Effector CD8-positive, alpha-beta T cell (primary cell): ENCODE data around the gene GNB2.
A peak's percentile ranks its signal among the peaks of the same experiment; 100 is the strongest.

Source experiments
- DNase-seq: peaks from one replicate; lab custom pipeline; 2025; lab: John Stamatoyannopoulos, UW
- total RNA-seq, 4 experiments: gene quantifications; one replicate each; lab custom pipeline; 2026; lab: John Stamatoyannopoulos, UW

Gene GNB2
- total RNA-seq: 96.0 to 121 (median 101) reads per million in 4 experiments

DNA sequence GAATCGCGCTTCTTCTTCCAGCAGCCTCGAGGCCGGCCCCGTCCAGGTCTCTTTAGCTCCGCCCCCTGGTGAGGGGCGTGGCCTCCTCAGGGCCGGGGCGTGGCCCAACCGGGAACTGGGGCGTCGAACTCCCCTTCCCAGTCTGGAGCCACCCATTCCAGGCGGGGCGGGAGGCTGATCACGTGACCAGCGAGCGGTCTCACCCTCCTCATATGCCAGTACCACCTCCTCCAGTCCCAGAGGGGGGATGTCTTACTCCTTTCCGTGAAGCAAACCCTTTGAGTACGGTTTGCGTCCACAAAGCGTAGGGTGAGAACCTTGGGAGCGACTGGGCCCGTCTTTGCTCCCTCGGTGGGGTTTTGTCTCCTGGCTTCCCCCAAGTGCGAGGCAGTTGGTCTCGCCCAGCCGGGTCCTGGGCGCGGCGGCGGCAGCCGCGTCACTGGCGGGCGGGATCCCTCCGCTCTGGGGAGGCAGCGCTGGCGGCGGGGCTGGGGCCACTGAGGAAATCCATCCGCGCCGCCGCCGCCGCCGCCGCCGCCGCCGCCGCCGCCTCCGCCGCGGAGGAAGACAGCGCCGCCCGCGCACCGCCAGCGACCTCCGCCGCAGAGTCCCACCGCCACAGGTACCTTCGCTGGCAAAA is at the start of gene GNB2:
GNB2 (plus strand) TSS at position 439 of the 640 bp plus-strand sequence. CDS start 2,526 bp downstream, outside the sequence.
- DNase-seq: peak; percentile 97

DNA sequence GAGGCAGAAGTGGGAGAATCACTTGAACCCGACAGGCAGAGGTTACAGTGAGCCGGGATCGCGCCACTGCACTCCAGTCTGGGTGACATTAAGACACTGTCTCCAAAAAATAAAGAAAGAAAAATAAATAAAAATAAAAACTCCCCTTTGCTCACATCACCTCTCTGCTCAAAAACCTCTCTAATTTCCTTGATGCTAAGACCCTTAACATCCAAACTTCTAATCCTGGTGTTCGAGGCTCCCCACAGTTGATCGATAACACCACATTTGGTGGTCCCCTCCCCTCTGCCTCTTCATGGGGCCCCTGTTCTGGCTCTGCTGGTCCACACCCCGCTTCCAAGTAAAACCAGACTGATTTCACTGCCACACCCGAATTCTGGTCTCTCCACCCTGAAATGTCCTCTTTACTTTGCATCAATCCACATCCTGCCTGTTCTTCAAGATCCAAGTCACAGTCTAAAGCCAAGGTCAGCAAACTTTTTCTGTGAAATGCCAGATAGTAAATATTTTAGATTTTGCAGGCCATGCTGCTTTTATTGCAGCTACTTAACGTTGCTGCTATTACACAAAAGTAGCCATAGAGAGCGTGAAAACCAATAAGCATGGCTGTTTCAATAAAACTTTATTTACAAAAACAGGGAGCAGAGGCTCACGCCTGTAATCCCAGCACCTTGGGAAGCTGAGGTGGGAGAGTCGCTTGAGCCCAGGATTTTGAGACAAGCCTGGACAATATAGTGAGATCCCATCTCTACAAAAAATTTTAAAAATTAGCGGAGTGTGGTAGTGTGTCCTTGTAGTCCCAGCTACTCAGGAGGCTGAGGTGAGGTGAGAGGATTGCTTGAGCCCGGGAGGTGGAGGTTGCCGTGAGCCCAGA is 49.4 kb upstream of the GNB2 start:
- DNase-seq: no peak

DNA sequence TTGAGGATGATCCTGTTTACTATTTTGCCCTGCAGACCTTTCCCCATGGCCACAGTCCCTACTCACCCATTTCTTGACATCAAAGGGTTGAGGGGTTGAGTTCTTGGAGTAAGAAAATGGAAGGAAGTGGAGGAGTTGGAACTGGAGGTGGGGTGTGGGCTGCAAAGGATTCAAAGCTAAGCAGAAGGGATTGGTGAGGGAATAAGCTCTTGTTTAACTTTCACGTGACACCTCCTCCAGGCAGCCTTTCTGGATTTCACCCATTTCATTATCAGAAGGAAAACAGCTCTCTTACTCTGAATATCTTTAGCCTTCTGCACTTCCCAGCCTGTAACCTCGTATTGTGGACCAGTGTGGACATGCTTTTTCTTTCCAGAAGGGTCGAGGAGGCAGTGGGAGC is 47.5 kb upstream of the GNB2 start:
- DNase-seq: no peak

DNA sequence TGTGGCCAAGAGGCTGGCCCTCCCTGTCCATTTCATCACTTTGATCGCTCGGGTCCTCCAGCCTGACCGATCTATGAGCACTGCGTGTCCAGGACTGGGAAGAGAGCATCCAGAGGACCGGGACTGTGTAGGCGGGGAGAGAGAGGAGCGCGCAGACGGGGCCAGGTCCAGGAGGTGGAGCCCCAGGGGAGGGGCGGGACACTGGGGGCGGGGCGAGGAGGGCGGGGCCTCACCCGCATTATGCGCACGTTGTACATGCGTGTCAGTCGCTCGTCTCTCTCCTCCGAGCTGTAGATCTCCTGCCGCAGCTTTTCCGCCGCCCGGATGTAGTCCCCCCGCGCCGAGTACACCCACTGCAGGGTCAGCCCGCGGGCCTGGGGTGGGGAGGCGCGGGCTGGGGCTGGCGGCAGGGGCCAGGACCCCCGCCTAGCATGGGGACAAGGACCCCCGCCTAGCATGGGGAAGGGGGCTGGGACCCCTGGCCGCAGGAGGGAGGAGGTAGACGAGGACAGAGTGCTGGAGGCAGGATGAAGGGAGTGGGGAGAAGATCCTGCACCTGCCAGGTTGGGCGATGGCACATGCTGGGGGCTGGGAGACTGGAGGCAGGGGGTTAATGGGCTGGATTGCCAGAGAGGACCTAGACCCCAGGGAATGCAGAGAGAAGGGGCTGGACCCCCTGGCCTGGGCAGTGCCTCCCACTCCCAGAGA is 46.9 kb upstream of the GNB2 start:
- DNase-seq: peak; percentile 86

DNA sequence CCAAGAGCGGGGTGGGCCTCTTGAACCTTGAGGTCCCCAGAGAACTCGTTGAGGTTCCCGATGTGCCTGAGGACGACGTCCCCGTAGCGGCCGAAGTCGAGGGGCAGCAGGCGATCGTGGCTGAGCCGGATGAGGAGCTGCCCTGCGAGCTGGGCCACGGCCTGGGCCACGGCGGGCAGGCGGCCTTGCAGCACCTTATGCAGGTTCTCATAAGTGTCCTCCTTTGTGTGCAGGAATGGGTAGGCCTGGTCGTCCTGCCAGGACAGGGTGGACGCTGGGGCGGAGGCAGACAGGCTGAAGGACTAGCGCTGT is 46.3 kb upstream of the GNB2 start:
- no peak for DNase-seq

DNA sequence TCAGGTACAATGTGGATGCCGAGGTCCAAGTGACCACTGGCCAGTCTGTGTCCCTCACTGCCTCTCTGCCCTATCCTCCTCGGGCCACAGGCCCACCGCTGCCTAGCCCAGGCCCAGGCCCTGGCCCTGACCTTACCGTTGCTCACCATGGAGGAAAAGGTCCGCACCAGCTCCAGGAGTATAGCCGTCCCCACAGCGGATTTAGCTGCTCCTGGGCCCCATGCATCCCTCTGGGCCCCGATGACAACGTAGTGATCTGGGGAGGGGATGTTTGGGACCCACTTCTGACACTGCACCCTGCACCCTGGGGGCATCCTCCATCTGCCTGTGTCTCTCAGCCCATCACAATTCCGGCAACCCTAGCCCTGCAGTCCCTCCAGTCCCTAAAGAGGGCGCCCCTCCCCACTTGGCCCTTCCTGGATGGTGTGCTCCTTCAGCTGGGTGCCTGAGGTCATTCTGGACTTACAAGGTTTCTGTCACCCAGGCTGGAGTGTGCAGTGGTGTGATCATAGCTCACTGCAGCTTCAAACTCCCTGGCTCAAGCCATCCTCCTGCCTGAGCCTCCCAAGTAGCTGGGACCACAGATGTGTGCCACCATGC is 44.3 kb upstream of the GNB2 start:
- no peak for DNase-seq

DNA sequence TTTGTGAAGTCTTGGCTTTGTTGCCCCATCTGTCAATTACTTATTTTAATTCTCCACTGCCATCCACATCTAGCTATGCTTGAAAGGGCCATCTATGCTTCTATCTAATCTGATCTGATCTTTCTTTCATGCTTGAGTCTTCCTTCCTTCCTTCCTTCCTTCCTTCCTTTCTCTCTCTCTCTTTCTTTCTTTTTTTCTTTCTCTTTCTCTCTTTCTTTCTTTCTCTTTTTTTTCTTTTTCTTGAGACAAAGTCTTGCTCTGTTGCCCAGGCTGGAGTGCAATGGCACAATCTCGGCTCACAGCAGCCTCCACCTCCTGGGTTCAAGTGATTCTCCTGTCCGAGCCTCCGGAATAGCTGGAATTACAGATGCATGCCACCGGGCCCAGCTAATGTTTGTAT is 43.5 kb upstream of the GNB2 start:
- DNase-seq: no peak

DNA sequence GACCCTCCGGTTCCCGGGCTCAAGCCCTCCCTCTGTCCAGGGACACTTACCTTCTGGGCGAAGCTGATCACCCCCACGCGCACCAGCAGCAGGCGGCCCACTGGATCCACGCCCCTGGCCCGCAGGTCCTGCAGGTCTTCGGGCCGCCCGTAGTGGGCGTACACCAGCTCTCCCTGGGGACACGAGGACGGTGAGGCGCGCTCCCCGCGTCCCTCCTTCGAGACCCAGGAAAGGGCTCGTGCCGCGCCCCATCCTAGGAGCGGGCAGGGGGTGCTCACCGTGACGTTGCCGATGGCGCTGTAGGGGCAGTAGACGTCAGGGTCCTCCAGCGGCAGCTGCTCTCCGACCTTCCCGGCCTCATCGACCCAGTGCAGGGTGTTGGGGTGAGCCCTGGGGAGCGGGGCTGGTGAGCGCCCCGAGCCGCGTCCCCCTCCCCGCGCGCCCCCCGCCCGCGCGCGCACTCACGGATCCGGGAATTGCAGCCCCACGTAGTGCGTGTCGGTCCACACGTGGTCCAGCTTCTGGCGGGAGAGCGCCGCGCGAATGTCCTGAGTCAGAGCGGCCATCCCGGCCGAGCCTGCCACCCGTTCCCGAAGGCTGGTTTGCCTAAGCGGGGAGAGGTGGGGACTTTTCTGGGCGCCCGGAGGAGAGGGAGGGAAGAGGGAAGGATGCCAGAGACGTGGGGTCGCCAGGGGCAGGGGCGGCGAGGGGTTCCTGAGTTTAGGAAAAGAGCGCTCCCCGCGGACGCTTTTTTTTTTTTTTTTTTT is 40.4 kb upstream of the GNB2 start:
- DNase-seq: peak; percentile 31

DNA sequence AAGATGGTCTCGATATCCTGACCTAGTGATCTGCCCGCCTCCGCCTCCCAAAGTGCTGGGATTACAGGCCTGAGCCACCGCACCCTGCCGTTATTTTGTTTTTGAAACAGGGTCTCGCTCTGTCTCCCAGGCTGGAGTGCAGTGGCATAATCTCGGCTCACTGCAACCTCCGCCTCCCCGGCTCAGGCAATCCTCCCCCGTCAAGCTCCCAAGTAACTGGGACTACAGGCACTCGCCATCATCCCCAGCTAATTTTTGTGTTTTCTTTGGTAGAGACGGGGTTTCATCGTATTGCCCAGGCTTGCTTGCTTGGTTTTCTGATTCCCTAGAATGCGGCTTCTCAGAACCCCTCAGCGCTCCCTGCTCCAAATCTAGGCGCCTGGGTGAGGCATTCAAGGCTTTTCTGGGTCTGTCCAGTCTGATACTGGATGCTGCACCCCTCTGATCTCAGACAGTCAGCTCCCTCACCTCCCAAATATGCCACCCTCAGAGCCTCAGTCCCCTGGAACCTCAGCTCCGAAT is 33.5 kb upstream of the GNB2 start:
- no peak for DNase-seq

DNA sequence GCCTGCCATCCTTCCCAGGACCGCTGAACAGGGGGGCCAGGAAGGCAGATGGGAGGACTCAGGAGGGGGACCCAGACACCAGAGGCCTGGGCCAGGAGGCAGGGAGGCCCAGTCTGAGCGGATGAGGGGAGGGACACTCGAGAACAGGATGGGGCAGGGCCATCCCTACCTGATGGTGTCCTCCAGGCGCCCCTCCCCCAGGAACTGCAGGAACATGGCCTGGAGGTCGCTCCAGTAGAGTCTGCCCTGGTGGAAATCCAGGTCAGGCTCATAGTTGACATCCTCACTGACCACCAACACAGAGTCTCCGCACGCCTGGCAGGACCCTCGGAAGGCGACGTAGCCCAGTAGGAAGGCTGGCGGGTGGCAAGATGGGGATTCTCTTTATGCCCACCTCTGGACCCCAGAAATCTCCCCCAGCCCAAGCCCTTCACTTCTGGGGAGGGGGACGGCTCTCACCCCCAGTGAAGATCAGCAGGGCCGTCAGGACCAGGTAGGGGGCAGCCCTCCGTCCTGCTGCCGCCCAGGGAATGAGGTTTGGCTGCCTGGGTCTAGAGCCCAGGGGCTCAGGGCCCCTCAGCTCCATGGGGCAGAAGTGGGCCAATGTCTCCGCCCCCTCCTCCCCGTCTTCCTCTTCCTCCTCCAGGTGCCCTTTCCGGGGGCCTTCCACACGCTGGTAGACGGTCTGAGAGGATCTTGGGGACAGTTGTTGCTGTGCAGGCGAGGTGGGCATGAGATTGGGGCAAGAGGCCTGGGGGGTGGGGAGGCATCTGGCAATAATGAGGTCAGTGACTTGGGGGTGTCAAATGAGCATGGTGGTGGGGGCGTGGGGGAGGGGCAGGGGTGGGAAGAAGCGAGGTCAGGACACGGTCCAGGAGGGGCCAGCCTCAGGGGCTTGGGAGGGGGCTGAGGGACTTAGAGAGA is 32.8 kb upstream of the GNB2 start:
- no peak for DNase-seq

DNA sequence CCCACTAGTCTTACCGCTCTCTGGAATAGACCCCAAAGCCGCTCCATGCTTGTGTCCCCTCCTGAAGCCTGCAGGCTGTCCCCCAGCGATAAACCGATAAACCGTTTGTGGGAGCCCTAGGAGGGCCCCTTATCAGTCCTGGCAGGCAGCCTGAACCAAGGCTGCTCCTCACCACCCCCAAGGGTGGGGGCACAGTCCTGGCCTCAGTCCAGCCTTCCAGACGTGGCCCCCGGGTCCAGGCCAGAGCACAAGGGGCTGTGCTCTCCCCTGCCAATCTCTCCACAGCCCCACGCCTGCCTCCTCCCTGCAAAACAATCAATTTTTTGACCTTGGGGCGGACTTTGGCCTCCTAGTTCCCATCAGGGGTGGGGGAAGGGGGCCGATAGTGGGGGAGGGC is 32.1 kb upstream of the GNB2 start, which contains the start of gene TFR2:
TFR2 (minus strand) TSS at position 90 of the 397 bp plus-strand sequence; CDS start at position 47, 43 bp downstream.
- no peak for DNase-seq

DNA sequence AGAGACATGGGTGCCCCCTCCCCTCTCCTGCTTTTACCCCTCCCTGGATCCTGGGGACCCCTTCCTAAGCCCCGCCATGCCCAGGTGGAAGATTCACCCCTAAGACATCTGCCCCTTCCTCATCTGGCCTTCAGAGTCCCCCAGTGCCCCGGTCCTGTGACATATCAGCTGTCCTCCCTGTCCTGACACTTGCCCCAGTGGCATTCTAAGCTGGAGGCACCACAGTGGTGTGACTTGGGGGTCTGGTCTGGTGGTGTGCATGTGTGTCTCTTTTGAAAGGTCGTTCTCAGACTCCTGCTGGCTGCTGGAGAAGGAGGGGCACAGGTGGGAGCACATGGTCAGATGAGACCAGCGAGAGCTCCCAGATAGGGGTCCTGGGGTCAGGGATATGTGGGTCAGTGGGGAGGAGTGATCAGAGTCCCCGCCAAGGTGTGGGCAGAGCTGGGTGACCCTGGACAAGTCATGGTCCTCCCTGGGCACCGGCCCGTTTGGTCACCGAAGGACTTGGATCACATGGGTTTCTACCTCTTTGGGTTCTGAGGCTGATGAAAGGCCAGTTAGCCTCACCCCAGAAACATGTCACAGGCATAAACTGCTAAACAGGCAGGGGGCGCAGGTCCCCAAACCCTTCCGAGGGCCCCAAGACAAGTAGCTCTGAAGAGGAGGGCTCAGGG is 31.5 kb upstream of the GNB2 start:
- no peak for DNase-seq

DNA sequence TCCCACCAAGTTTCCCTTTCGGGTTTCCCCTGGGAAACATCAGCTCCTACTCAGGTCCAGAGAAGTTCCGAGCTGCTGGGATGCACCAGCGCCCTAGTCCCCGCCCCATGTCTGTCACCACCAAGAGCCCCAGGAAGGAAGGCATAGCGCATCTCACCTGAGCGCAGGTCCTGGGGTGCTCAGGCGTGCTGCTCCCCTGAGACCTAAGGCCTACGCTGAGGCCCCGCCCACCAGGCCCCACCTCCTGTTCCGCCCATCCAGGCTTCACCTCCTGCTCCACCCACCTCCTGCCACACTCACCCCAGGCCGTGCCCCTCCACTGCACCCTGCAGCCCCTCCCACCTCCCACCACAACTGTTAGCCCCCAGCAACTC is 31.0 kb upstream of the GNB2 start:
- no peak for DNase-seq

DNA sequence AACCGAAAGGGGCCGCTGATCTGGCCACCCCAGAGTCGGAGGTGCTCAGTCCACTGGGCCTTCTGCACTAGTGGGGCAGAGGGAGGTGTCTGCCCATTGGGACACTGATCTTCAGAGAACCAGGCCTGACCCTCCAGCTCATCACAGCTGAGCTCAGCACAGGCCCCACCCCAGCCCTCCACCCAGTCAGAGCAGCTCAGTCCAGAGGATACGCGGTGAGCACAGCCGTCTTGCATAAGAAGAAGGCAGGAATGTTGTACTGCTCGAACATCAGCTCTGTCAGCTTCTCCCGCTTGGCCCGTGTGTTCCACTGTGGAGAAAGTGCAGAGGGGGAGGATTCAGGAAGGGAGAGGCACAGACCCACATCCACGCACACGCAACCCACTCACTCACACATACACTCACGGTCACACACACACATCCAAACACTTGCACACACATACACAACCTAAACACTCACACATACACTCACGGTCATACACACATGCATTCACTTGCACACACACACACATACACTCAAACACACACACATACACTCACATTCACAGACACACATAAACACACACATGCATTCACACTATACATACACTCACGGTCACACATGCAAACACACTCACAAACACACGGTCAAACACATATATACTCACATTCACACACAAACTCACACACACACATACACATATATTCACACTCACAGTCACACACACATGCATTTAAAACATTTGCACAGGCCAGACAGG is 23.5 kb upstream of the GNB2 start:
- no peak for DNase-seq

DNA sequence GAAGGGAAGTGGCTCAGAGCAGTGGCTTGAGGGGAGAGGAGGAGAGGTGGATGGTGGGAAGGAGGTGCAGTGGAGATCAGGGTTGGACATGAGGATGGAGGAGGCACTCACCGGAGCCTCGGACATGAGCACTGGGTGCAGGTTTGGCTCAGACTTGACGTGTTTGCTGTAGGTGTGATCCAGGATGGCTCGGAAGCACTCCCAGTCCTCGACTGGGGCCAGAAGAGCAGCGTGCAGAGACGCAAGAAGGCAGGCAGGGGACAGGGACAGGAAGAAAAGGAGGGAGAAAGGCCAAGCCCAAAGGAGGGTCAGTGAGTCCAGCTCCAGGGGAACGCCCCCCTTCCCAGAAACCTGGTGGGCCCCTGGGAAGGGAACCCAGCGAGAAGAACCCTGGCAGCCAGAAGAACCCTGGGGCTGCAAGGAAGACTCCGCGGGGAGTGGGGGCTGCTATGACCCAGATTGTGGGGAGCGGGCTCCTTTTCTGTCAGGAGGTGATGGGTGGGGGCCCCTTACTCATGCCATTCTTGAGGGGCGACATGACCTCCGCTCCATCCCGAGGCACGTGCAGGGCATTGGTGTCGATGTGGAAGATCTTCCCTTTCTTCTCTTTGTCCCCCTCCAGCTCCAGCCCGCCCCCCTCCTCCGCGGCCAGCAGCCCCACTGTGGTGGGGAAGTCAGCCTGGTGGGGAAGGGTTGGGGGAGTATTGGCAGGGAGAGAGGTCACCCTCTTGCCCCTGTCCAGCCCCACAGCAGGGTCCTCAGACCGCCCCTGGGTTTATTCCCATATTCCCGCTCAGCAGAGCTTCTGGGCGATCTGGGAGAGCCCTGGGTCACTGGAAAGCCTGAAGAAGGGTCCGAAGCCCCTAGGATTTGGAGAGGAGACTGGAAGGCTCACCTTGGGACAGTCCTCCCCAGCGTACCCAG is 18.4 kb upstream of the GNB2 start:
- no peak for DNase-seq

DNA sequence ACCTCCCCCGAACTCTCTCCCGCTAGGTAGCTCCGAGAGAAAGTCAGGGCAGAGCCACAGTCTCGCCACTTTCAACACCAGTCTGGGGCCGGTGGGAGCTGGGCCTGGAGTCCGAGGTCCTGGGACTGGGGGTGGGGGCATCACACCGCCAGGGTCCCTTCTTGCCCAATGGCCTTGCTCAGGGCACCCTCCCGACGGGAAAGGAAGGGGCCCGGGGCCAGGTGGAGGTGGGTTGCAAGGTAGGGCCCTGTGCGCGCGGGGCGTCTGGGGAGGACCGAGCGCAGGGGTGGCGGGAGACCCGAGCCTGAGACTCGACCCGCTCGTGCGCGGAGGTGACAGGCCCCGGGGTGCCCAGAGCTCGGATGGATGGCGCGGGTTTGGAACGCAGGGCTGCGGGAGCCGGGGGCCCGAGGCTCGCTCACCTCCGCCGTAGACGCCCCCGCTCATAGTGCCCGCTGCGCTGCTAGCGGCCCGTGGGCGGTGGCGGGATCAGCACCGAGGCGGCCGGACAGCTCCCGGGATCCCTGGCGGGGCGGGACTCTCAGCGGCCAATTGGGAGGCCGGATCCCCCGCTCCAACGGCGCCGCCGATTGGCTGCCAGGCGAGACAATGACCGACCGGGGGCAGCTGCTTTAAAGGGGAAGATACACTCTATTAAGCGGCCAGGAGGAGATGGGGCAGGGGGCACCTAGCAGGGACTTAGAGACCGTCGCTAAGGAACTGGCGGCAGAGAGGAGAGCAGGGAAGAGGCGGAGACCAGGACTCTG is 17.4 kb upstream of the GNB2 start, which contains the start of gene ACTL6B:
ACTL6B (minus strand) TSS at position 541 of the 767 bp plus-strand sequence; CDS start at position 447, 94 bp downstream.
- DNase-seq: peak; percentile 13
